Fibroblast of skin of abdomen (primary cell): ENCODE measurements around the gene PCGF5. TPM values are rescaled to one million over a fixed set of nuclear protein-coding genes. Genes with fewer than 3 reads are reported as not detected.
"Not testable (repeated sequence)": the region's sequence is repeated elsewhere in the genome, so short reads cannot be mapped to it uniquely, and the experiment has no call there.

Source experiments
- DNase-seq: peaks from one replicate; pipeline ENCODE4 v3.0.0-alpha.2; 2013
- polyA plus RNA-seq, 2 experiments: library from polyadenylated mRNA; unstranded; fragments of 120-200 nt; gene quantifications; one replicate each; pipeline ENCODE4 v1.2.1, GENCODE V29; 2013; ENCODE audit not compliant: insufficient read length in 2 of 2

The PCGF5 gene
- 16.1 TPM for polyA plus RNA-seq (2013, experiment 1 of 2; ENCODE audit: insufficient read length)
- polyA plus RNA-seq (2013, experiment 2 of 2; ENCODE audit: insufficient read length), result 14.7 TPM

DNA sequence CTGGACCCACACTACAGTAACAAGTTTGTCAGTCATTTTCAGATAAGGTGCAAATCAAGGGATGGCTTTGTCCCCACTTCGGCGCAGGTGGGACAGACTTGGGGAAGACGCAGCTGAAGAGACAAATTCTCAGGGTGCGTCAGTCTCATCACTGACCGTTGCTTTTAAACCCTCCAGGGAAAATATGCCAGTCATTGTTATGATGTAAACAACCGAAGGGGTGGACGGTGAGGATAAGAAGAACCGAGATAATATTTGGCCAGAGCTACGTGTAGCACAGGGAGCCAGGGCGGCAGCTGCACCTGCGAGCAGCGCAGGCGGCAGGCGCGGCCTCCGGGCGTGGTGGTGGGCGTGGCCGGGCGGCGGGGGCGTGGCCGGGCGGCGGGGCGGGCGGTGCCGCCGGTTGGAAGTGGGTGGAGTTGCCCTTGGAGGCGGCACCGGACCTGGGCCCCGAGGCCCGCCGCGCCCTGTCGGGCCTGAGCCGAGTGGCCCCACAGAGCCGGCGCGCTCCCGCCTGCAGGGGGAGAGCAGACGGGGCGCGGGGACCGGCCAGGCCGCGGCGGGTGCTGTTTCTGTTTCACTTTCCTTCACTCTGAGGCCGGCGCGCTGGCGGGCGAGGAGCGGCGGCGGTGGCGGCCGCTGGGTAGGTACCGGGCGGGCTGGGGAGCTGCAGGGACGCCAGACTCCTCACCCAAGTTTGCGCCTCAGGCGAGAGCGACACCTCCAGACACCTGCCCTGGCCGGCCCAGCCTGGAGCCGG, at the start of gene PCGF5:
Gene PCGF5, plus strand, starts transcription at position 470 of the 760 bp plus-strand sequence. CDS start 2,209 bp downstream, outside the sequence.
- DNase-seq, result peak; percentile 86

DNA sequence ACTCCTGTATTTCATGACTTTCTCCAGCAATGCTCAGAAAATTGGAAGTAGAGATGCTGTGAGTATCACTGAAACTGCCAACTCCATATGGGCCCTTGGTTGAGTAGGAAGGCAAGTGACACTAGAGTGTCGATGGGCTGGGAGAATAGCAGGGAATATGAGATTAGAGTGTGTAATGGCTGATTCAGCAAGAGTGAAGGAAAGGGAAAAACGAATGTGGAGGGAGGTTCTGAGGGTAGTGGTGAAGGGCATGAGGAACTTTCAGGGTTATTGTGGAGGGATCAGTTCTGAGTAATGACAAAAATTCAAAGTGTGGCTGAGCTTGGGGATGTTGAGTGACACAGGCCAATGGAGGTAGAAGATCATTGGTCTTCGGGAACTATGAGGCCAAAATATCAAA, 49.0 kb upstream of the PCGF5 start:
- DNase-seq, result no peak

DNA sequence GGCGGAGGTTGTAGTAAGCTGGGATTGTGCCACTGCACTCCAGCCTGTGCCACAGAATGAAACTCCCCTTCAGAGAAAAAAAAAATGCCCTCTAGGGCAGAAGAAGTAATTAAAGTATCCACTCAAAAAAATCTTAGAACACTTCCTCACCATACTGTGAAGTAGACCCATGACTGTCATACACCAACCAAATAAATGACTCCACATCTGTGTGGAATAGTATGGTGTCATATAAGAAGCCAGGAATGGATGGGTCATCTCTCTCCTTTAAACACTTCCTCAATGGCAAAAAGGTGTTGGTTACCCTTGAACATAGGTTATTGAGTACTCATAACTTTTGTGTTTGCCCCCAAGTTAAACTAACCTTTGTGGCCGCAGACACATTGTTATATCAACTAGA, 48.1 kb upstream of the PCGF5 start:
- DNase-seq, result no peak

DNA sequence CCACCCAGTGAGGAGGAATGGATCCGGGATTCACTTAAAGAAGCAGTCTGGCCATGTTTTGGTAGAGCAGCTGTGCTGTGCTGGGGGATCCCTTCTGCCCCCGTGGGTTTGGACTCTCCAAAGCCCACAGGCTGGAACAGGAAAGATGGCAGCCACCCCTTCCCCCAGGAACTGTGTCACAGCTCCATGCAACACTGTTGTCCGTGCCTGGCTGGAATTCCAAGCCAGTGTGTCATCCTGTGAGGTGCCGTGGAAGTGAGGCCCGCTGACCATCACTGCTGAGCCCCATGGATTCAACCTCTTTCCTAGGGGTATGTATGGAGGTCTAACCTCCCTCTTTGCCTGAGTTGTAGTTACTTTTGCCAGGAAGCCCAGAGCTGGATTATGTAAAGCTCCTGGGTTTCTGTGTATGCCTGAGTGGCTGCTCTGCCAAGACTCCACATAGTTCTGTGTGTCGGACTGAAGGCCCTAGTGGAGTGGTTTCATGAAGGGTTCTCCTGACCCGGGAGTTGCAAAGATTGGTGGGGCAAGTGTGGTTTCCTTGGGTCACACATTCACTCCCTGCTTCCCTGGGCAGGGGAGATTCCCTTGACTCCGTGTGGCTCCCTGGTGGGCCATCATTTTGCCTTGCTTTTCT, 35.1 kb upstream of the PCGF5 start:
- peak; percentile 72 for DNase-seq

DNA sequence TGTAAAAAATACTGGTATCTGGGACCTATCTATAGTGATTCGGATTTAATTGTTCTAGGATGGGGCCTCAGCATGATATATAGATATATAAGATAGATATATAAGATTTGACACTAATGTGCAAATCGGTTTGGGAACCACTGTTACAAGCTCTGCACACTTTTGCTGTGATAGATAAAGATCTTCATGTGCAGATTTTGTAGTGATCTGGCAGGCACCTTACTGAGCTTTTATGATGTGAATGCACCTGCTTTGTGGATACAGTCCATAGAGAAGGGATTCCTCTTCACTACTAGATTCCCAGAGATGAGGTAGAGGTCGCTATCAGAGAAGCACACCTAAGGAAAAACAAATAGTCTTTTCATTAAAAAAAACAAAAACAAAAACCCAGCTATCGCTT, 33.3 kb upstream of the PCGF5 start:
- DNase-seq, result no peak

DNA sequence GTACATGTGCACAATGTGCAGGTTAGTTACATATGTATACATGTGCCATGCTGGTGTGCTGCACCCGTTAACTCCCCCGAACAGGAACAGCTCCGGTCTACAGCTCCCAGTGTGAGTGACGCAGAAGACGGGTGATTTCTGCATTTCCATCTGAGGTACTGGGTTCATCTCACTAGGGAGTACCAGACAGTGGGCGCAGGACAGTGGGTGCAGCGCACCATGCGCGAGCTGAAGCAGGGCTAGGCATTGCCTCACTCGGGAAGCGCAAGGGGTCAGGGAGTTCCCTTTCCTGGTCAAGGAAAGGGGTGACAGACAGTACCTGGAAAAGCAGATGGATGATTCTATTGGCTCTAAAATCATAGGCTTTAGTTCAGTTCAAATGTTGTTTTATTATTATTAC, 32.5 kb upstream of the PCGF5 start:
- DNase-seq, result not testable (repeated sequence)

DNA sequence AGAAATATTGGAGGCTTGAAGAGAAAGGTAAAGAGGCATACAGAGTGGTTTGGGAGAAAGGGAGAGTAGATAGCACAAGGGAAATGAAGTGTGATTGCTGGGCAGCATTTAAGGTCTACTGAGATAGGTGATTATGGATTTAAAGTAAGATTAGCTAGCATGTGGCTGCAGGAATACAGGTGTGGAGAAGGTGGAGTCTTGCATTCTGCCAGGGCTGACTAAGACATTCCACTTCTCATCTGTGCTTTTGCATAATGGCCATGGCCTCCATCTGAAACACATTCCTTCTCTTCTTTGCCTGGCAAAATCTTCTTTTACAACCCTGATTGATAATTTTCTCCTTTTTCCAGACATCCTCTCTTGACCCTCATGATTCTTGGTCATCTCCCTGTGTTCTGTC, 31.6 kb upstream of the PCGF5 start:
- DNase-seq, result no peak

DNA sequence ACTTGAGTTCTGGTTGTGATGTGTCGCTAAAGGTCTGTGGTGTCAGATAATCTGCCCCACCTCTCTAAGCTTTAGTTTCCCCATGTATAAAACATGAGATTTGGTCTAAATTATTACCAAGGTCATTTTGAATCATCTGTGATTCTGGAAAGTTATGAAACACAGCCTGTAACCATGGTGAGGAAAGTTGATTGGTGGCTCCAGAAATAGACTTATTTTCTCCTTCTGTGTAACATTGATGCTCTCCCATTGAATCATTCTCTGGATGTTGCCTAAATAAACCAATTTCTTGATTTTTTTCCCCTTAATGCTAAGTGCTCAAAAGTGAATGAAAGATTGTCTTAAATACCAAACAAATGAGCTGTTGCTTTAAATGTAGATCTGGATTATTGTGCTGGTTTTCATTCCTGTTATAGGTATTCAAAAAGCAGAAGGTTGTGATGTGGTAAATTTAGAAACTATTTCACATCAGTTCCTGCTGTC, 30.0 kb upstream of the PCGF5 start:
- peak; percentile 75 for DNase-seq

DNA sequence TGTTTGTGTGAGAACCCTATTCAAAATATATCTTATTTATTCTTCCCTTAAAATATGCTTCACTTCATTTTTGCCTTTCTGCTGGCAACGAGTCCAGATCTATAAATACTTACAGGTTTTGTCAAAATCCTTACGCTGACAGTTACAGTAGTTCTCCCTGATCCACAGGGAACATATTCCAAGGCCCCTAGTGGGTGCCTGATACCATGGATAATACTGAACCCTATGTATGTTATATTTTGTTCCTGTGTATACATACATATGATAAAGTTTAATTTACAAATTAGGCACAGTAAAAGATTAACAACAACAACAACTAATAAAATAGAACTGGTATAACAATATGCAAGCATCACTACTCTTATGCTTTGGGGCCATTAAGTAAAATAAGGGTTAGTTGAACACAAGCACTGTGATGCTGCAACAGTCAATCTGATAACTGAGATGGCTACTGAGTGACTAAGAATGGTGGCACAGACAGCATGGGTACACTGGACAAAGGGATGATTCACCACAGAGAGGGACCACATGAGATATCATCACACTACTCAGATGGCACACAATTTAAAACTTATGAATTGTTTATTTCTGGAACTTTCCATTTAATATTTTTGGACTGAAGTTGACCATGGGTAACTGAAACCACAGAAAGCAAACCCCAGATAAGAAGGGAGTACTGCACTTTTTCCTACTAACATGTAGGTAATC, 29.4 kb upstream of the PCGF5 start:
- peak; percentile 10 for DNase-seq

DNA sequence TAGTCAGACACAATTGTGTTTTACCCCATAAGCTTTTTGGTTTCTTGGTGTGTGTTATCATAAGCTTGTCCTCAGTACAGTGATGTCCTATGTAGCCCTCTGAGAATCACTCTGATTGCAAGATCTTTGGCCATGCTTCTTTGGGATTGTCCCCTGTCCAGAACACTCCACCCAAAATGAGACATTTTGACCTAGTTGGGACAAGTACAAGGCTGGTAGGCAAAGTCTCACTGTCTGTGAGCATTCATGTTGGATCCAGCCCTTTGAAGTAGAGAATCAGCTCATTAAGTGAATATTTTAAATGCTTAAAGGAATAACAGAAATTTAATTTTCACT, 28.9 kb upstream of the PCGF5 start:
- DNase-seq, result no peak

DNA sequence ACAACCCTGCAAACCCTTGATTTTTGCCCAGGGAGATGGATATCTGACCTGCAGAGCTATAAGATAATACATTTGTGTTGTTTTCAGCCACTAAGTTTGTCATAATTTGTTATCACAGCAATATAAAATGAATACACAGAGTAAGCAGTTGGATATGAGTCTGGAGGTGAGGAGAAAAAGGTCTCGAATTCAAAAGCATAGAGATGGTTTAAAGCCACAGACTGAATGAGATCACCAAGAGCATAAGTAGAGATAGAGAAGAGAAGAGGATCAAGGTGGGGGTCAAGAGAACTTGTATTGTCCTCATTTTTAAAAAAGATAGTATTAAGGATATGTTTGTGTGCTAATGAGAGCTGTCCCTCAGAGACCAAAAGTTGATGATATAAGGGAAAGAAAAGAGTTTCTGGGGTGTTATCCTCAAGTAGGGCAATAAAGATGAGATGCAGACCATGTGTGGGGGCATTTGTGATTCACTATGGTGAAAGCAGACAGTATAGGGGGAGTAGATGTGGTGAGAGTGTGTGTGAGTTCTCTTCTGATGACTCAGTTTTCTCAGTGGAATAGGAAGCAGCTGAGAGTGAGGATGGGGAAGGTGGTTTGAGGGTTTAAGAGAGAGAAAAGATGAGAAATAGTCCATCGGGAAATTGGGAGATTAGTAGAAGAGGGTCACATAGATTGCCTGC, 25.8 kb upstream of the PCGF5 start:
- DNase-seq, result peak; percentile 83

DNA sequence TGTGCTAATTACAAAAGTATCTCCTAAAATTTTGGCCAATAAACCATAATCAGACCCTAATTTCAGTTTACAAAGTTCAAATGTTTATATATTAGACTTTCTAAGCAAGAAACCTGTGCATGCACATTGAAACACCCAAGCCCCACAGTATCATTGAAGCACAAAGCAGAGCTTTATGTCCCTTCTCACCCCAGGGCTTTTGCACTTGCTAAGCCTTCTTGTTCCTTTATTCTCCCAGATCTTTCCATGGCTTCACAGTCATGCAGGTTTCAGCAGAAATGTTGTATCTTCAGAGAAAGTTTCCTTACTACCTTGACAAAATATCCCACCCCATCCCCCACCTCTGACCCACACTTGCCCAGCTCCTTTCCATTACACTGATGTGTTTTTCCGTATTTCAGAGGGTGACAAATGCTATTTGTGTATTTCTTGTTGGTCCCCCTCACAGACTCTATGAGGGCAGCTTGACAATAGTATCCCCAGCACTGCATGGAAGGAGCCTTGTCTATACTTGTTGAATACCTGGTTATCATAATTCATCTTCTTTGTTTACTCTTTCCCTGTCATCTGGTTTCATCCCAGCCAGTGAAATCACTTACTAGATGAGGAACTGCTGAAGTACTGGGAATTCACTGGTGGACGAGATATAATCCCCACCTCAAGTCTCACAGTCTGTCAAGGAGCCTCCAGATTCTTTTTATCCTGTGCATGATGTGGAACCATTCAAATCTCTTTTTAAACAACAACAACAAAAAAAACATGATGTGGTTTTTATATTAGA, 24.0 kb upstream of the PCGF5 start:
- no peak for DNase-seq

DNA sequence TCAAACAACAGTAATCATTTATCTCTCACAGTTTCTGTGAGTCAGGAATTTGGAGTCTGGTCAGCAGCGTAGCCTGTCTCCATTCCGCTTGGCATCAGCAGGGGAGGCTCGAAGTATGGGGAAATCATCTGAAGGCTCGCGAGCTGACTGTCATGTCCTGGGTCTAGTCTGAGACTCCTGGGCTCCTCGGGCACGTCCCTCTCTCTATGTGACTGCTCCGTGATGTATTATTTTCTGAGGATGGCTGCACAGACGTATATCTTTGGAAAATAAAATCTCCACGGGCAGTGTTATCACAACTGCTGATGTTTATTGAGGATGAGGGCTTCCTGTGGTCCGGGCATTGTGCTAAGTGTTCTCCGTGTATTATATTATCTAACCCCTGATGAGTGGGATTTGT, 23.3 kb upstream of the PCGF5 start:
- DNase-seq, result peak; percentile 41

DNA sequence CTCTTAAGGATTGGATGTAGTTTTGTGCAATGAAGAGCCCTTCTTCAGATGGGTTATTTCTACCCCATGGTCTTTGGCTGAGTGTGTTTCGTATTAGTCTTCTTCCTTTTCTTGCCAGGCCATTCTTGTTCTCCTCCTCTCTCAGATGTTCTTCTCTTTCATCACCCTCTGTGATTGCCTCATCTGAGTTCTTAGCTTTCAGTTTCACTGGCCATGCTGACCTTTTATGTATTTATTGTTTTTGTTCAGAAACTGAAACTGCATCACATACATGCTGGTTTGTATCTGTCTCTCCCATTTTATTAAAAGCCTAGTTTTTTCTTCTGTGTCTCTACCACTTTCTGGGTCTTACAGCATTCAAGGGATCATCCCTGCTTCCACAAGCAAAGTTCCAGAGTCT, 21.7 kb upstream of the PCGF5 start:
- DNase-seq, result peak; percentile 76

DNA sequence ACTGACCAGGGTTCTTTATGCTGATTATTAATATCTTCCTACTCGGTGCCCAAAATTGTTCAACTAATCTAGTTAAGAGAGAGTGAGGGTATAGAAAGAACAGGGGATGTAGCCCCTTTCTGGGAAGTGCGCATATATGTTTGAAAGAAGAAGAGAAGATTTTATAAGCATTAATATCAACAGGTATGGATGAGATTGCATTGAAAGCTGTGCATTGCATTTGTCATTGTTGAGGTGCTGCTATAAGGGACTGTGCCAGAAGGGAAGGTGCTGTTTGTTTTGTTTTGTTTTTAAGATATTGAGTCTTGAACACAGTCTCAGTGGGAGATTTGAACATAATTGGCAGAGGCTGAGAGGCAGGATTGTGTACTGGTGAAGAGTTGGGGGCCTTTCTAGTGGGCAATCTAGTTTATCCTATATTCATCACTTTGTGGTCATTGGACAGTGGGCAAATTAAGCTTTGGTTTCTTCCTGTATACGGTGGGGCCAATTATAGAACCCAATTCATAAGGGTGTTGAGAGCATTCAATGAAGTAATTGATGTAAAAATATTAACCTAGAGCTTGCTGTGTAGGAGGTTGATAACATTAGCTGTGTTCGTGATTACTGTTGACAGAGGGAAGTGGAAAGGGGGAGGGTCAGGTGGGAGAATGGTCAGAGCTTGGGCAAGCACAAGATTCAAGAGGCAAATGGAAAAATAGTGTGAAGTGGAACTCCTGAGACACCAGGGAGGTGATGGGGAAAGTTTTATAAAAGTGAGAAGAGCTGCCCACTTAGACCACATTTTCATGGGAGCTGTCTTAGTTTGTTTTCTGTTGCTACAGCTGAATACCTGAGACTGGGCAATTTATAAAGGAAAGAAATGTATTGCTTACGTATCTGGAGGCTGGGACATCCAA, 19.9 kb upstream of the PCGF5 start:
- no peak for DNase-seq

DNA sequence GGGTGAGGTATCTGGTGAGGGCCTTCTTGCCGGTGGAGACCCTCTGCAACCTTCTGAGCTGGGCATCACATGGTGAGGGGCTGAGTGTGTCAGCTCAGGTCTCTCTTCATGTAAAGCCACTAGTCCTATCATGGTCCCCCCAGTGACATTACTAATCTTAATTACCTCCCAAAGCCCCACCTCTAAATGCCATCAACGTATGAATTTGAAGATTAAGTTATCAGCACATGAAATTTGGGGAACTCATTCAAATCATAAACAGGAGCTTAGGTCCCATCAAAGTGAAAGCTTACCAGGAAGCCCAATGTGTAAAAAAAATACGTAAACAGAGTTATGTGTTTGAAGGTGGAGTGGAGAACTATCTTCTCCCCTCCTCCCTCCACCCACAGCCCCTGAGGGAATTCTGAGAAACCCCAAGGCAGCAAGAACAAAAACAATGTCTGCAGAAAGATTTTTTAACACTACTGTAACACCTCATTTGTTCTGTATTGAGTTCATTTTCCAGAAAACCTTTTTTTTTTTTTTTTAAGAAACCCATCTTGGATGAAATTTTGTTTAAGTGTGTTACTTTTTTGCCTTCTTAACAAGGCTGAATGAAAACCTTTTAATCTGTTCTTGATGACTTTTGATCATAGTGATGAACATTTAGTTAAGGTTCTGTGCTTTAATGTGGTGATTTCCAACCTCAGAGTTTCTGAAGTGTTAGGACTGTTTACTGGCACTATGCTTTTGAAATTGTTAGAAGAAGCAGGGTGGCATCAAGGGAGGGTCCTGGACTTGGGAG, 19.1 kb upstream of the PCGF5 start:
- no peak for DNase-seq

DNA sequence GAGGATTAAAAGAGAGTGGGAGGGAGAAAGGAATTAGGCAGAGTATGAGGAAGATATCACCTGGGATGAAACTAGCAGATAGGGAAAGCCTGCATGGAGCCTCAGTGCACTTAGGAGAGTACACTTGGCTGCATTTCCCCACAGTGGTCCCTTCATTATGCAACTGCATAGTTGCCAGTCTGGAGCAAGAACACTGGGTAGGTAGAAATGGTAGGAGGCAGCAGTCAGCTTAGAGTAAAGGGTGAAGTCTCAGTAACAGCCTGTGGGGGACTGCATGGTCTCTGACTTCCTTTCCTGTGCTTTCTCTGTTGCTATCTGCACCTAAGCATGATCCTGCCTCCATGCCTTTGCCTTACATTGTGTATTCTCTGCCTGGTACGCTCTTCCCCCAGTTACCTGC, 14.0 kb upstream of the PCGF5 start:
- DNase-seq, result no peak

DNA sequence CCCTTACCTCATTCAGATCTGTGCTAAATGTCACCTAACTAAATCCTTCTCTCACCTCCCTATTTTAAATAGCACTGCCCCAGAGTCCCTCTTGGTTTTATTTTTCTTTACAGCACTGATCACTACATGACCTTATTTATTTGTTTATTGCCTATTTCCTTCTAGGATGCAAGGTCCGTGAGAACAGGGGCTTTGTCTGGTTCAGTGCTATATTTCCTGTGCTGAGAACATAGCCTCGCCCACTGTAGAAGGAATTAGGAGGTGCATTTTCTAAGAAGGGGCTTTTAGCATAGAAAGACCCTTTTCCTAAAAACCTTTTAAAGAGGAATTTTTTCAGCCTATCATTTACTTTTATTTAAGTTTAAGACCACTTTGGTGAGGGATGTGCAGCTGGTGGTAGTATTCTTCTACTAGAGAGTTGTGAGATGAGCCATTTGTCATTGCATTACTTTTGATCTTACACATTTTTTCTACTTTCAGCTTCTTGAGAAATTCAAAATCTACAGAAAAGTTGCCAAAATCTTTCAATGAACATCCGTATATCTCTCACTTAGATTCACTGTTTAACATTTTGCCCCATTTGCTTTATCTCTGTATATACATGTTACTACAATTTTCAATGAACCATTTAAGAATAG, 13.5 kb upstream of the PCGF5 start:
- no peak for DNase-seq

DNA sequence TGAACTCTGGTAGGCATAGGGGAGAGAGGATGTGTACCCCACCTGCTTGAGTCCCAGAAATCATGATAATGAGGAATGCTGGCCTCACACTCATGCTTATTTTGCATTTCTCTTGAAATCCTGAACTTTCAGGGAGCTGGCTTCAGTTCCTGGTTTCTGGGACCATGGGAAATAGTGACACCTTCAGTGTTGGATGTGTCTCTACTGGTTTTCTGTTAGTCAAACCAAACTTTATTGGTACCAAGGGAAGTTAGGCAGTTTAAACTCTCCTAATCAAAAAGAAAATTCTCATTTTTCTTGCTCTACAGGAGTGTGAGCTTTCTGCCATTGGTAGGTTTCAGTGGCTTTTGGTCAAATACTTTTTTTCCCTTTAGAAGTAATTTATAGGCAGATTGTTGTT, 11.8 kb upstream of the PCGF5 start:
- DNase-seq, result no peak

DNA sequence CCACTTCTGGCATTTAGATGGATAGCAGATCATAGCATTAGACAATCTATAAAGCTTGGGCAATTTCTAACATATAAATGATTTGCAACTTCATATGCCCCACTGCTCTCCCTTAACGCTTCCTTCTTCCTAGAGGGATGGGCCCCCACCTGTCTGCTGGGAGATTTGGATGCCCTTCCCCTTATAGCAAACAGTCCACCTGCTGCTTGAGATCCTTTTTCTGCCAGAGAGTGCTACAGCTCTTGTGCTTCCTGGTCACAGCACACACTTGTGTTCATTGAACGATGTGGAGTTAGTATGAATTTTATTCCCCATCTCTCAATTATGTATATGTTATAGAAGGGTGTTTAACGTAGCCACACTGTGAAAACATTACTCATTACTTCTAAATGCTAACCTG, 10.4 kb upstream of the PCGF5 start:
- DNase-seq, result no peak
